Liver (tissue), 9 donors: Measurements from ENCODE around the gene DMD. TPM values are rescaled to one million over a fixed set of nuclear protein-coding genes. Genes with fewer than 3 reads are reported as not detected.

Experiments
- DNase-seq: peaks from one replicate; pipeline ENCODE4 v3.0.0-alpha.2; 2017; ENCODE audit warnings: low spot score
- H3K27ac ChIP-seq, 2 donors: one replicate each; pipeline ENCODE4 v1.7.0; 2013; ENCODE audit warnings: inconsistent platforms in 2 of 2, low read length in 2 of 2, control low read depth in 1 of 2, low read depth in 1 of 2, mild to moderate bottlenecking in 1 of 2
- H3K27me3 ChIP-seq, 4 donors: one replicate each; pipeline versions ENCODE4 v1.6.1 to v1.7.0; 2013; ENCODE audit warnings: low read length in 3 of 4, inconsistent platforms in 1 of 4, mild to moderate bottlenecking in 1 of 4, moderate library complexity in 1 of 4; ENCODE audit not compliant: control insufficient read depth in 4 of 4, insufficient read depth in 4 of 4
- H3K36me3 ChIP-seq, 4 donors: one replicate each; pipeline versions ENCODE4 v1.6.1 to v1.7.0; 2013; ENCODE audit warnings: low read length in 3 of 4, mild to moderate bottlenecking in 3 of 4, low read depth in 1 of 4, moderate library complexity in 1 of 4; ENCODE audit not compliant: control insufficient read depth in 4 of 4, insufficient read depth in 3 of 4
- H3K4me1 ChIP-seq, 4 donors: one replicate each; pipeline versions ENCODE4 v1.6.1 to v1.7.0; 2013; ENCODE audit warnings: low read length in 3 of 4, mild to moderate bottlenecking in 3 of 4, moderate library complexity in 1 of 4; ENCODE audit not compliant: control insufficient read depth in 4 of 4, insufficient read depth in 4 of 4
- H3K4me3 ChIP-seq, 3 donors: one replicate each; pipeline versions ENCODE4 v1.6.1 to v1.7.0; 2013; ENCODE audit warnings: low read length in 3 of 3, control low read depth in 1 of 3, low read depth in 1 of 3, mild to moderate bottlenecking in 1 of 3
- H3K9ac ChIP-seq, 2 donors: one replicate each; pipeline ENCODE4 v1.7.0; 2013; ENCODE audit warnings: low read length in 2 of 2, mild to moderate bottlenecking in 2 of 2, moderate library complexity in 2 of 2, control low read depth in 1 of 2, low read depth in 1 of 2
- H3K9me3 ChIP-seq, 4 donors: one replicate each; pipeline versions ENCODE4 v1.6.1 to v1.7.0; 2013; ENCODE audit warnings: low read length in 3 of 4; ENCODE audit not compliant: control insufficient read depth in 4 of 4
- ATF3 ChIP-seq: IDR thresholded peaks from 2 replicates; pipeline ENCODE4 v1.6.1; 2016; ENCODE audit warnings: antibody characterized with exemption
- CTCF ChIP-seq: fragments of 150-350 bp; IDR thresholded peaks from 2 replicates; pipeline ENCODE4 v1.5.1; 2017; ENCODE audit warnings: improper control_type of control experiment, low read depth, low read length; ENCODE audit not compliant: missing input control
- EGR1 ChIP-seq, 2 donors: IDR thresholded peaks; 2 replicates each; pipeline ENCODE4 v1.6.1; 2016 to 2018; ENCODE audit warnings: antibody characterized with exemption in 2 of 2, low read depth in 2 of 2
- FOXA1 ChIP-seq: IDR thresholded peaks from 2 replicates; pipeline ENCODE4 v1.6.1; 2016; ENCODE audit warnings: antibody characterized with exemption
- FOXA2 ChIP-seq: IDR thresholded peaks from 2 replicates; pipeline ENCODE4 v1.6.1; 2016; ENCODE audit warnings: antibody characterized with exemption
- GABPA ChIP-seq, 2 donors: IDR thresholded peaks in 1 of 2; conservative IDR thresholded peaks in 1 of 2; 2 replicates each; pipeline ENCODE4 v1.6.1; 2016; ENCODE audit warnings: antibody characterized with exemption in 2 of 2, mild to moderate bottlenecking in 1 of 2, moderate library complexity in 1 of 2
- HNF4A ChIP-seq, 2 donors: conservative IDR thresholded peaks; 2 replicates each; pipeline ENCODE4 v1.6.1; 2016; ENCODE audit warnings: antibody characterized with exemption in 2 of 2, mild to moderate bottlenecking in 2 of 2
- HNF4G ChIP-seq: IDR thresholded peaks from 2 replicates; pipeline ENCODE4 v1.6.1; 2016; ENCODE audit warnings: antibody characterized with exemption
- JUND ChIP-seq, 2 donors: IDR thresholded peaks; 2 replicates each; pipeline ENCODE4 v1.6.1; 2016; ENCODE audit warnings: antibody characterized with exemption in 2 of 2
- MAX ChIP-seq: IDR thresholded peaks from 2 replicates; pipeline ENCODE4 v1.6.1; 2016; ENCODE audit warnings: antibody characterized with exemption
- NR2F2 ChIP-seq: IDR thresholded peaks from 2 replicates; pipeline ENCODE4 v1.6.1; 2016; ENCODE audit warnings: antibody characterized with exemption
- RAD21 ChIP-seq, 2 donors: IDR thresholded peaks; 2 replicates each; pipeline ENCODE4 v1.6.1; 2016; ENCODE audit warnings: antibody characterized with exemption in 2 of 2, mild to moderate bottlenecking in 2 of 2
- REST ChIP-seq: IDR thresholded peaks from 2 replicates; pipeline ENCODE4 v1.6.1; 2016; ENCODE audit warnings: antibody characterized with exemption, mild to moderate bottlenecking
- RXRA ChIP-seq, 2 donors: IDR thresholded peaks; 2 replicates each; pipeline ENCODE4 v1.6.1; 2017 to 2018; ENCODE audit warnings: antibody characterized with exemption in 2 of 2, mild to moderate bottlenecking in 1 of 2
- SP1 ChIP-seq: IDR thresholded peaks from 2 replicates; pipeline ENCODE4 v1.6.1; 2018; ENCODE audit warnings: antibody characterized with exemption, mild to moderate bottlenecking
- TAF1 ChIP-seq: conservative IDR thresholded peaks from 2 replicates; pipeline ENCODE4 v1.6.1; 2016; ENCODE audit warnings: antibody characterized with exemption, mild to moderate bottlenecking
- YY1 ChIP-seq: IDR thresholded peaks from 2 replicates; pipeline ENCODE4 v1.6.1; 2016; ENCODE audit warnings: antibody characterized with exemption, mild to moderate bottlenecking
- ZBTB33 ChIP-seq: IDR thresholded peaks from 2 replicates; pipeline ENCODE4 v1.6.1; 2016; ENCODE audit warnings: antibody characterized with exemption
- WGBS: extraction: QIAGEN DNeasy Blood & Tissue Kit; methylation state at CpG from one replicate; pipeline ENCODE4 v1.1.7; 2013; 5-methylcytosine and 5-hydroxymethylcytosine counted together
- polyA plus RNA-seq, 2 donors: library from polyadenylated mRNA; stranded (reverse) in 1 of 2; unstranded in 1 of 2; fragments of 200-250 nt in 1 of 2; fragments of >200 nt in 1 of 2; fragmentation: Nextera tagmentation in 1 of 2; extraction: Ambion mirVana in 1 of 2; gene quantifications; one replicate each; pipeline versions ENCODE4 v1.2.1 to v1.2.3, GENCODE V29; 2013 to 2015
- total RNA-seq, 2 donors: library from RNA; depleted of rRNA; stranded (reverse); fragments of >200 nt; gene quantifications; one replicate each; pipeline ENCODE4 v1.2.3, GENCODE V29; 2014
- donor health status: healthy.
- donor health status: healthy.
- donor health status: healthy.
- donor health status: healthy.
- donor health status: healthy.

The DMD gene
- total and polyA plus RNA-seq, 4 donors, result 14.6 to 61.9 (median 23.9) TPM

- Histone ChIP-seq H3K4me3 (no peak overlapping the region), H3K27ac (no peak overlapping the region), H3K4me1 (no peaks in the 10 kb centered on the region), H3K9me3 (no peaks in the 10 kb centered on the region), H3K9ac (no peak overlapping the region), H3K36me3 (no peaks in the 10 kb centered on the region), H3K27me3 (no peaks in the 10 kb centered on the region)
- 91% methylated on average over 8 of the region's 8 CpGs for WGBS
- DNase-seq, result no peak
- TF ChIP-seq REST (no peak), JUND (IDR thresholded peaks at IDR 0.05) (no peak), EGR1 (IDR thresholded peaks at IDR 0.05; ENCODE audit: low read depth in 2 of 2) (no peak), GABPA (IDR thresholded peaks at IDR 0.05 in 1 of 2, conservative IDR thresholded peaks at IDR 0.05 in 1 of 2) (no peak)
Observed at GRCh38 chrX:32538554-32538953, 672.8 kb downstream of the DMD start.

- Histone ChIP-seq H3K4me3 (no peak overlapping the region), H3K27me3 (no peaks in the 10 kb centered on the region), H3K27ac (no peak overlapping the region), H3K9ac (no peak overlapping the region), H3K9me3 (no peaks in the 10 kb centered on the region), H3K4me1 (no peaks in the 10 kb centered on the region), H3K36me3 (no peaks in the 10 kb centered on the region)
- DNase-seq, result no peak
- no peak for TF ChIP-seq HNF4G
- TF ChIP-seq RXRA (IDR thresholded peaks at IDR 0.05), result no peak
- no peak for TF ChIP-seq MAX
- TF ChIP-seq TAF1, result no peak
- TF ChIP-seq HNF4A (conservative IDR thresholded peaks at IDR 0.05), result no peak
- no peak for TF ChIP-seq EGR1 (IDR thresholded peaks at IDR 0.05; ENCODE audit: low read depth in 2 of 2)
- TF ChIP-seq FOXA2, result no peak
- no peak for TF ChIP-seq REST
- no peak for TF ChIP-seq CTCF
- TF ChIP-seq SP1, result no peak
- TF ChIP-seq NR2F2, result no peak
- no peak for TF ChIP-seq ZBTB33
- TF ChIP-seq FOXA1, result no peak
- TF ChIP-seq RAD21 (IDR thresholded peaks at IDR 0.05), result no peak
- TF ChIP-seq ATF3, result no peak
- TF ChIP-seq GABPA (IDR thresholded peaks at IDR 0.05 in 1 of 2, conservative IDR thresholded peaks at IDR 0.05 in 1 of 2), result no peak
- TF ChIP-seq YY1, result no peak
- no peak for TF ChIP-seq JUND (IDR thresholded peaks at IDR 0.05)
- WGBS, result 75% methylated on average over 4 of the region's 4 CpGs
Observed at GRCh38 chrX:32533848-32534247, 677.5 kb downstream of the DMD start.
